ENCODE measurements around the gene PLSCR5. TPM values are rescaled to one million over a fixed set of nuclear protein-coding genes. Genes with fewer than 3 reads are reported as not detected.

Gene PLSCR5
- total RNA-seq, 3 donors from 2014 or later (not counting 1 experiment from before 2014, with no cell fraction given) = not detected

- H3K9me3 ChIP-seq (ENCODE audit: control insufficient read depth, insufficient read depth, low read length) = no peaks in the 10 kb centered on the region
- H3K27ac Mint-ChIP-seq = no peak overlapping the region
- no peaks in the 10 kb centered on the region for H3K36me3 Mint-ChIP-seq
- ATAC-seq (no peak), DNase-seq (no peak)
- H3K4me3 ChIP-seq (ENCODE audit: low read length) = no peak overlapping the region
- TF ChIP-seq CTCF (IDR thresholded peaks at IDR 0.05) = peak; percentile 25
- intact Hi-C loops (cut with micrococcal nuclease) = no loop called here
- no peaks in the 10 kb centered on the region for H3K4me1 ChIP-seq (ENCODE audit: control insufficient read depth, insufficient read depth, low read length)
- H3K27ac ChIP-seq (ENCODE audit: low read length) = no peak overlapping the region
- H3K4me1 Mint-ChIP-seq = no peaks in the 10 kb centered on the region
- no peak overlapping the region for H3K4me3 Mint-ChIP-seq
- no peaks in the 10 kb centered on the region for H3K36me3 ChIP-seq (ENCODE audit: control insufficient read depth, insufficient read depth, low read length)
- no peaks in the 10 kb centered on the region for H3K9me3 Mint-ChIP-seq
- no peaks in the 10 kb centered on the region for H3K27me3 ChIP-seq (ENCODE audit: control insufficient read depth, insufficient read depth, low read length)
- no peaks in the 10 kb centered on the region for H3K27me3 Mint-ChIP-seq (ENCODE audit: low read depth in 2 of 2)
Observed at GRCh38 chr3:146638718-146639117, 33.6 kb upstream of the PLSCR5 start.

DNA sequence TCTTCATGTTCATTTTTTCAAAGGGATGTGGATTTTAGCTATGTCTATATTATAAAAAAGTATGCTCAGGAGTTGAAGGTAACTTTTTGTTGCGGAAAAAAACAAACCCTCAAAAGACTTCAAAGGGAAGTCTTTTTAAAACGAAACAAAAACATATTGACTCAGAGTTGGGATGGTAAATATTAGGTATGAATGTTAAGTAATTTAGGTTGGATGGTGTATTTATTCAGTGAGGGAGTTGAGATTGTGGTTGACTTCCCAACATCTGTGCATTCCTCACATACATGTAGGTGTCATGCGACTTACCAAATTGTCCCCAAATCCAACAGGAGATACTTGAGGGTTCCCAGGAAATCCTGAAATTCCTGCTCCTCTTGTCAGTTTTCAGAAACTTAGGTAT lies 32.7 kb upstream of the PLSCR5 start:
- ATAC-seq (no peak), DNase-seq (no peak)
- H3K9me3 ChIP-seq (ENCODE audit: control insufficient read depth, insufficient read depth, low read length) = no peaks in the 10 kb centered on the region
- H3K4me1 Mint-ChIP-seq = no peaks in the 10 kb centered on the region
- H3K27me3 Mint-ChIP-seq (ENCODE audit: low read depth in 2 of 2) = no peaks in the 10 kb centered on the region
- intact Hi-C loops (cut with micrococcal nuclease) = no loop called here
- 83% methylated on average over 2 of the region's 3 CpGs for WGBS (ENCODE audit: insufficient coverage)
- H3K4me3 ChIP-seq (ENCODE audit: low read length) = no peak overlapping the region
- H3K36me3 ChIP-seq (ENCODE audit: control insufficient read depth, insufficient read depth, low read length) = no peaks in the 10 kb centered on the region
- no peak overlapping the region for H3K27ac ChIP-seq (ENCODE audit: low read length)
- H3K4me1 ChIP-seq (ENCODE audit: control insufficient read depth, insufficient read depth, low read length) = no peaks in the 10 kb centered on the region
- H3K27ac Mint-ChIP-seq = no peak overlapping the region
- TF ChIP-seq CTCF (IDR thresholded peaks at IDR 0.05) = no peak
- no peak overlapping the region for H3K4me3 Mint-ChIP-seq
- H3K27me3 ChIP-seq (ENCODE audit: control insufficient read depth, insufficient read depth, low read length) = no peaks in the 10 kb centered on the region
- no peaks in the 10 kb centered on the region for H3K36me3 Mint-ChIP-seq
- no peaks in the 10 kb centered on the region for H3K9me3 Mint-ChIP-seq

DNA sequence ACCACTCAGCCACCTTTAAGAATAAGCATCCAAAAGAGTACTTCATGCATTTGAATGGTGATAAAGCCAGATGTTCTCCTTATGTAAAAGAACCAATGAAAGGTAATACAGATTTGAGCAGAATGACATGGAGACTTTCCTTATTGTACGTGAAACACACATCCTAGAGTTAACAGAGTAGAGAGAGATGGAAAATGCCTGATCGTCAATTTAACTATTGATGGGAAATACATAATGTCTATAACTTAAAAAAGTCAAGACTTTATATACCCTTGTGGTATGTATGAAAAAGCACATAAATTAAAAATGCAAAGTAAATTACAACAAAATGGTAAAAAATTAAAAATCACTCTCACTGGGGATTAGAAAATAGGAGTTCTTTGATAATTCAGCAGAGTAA lies 31.7 kb upstream of the PLSCR5 start:
- 100% methylated on average over 1 of the region's 2 CpGs for WGBS (ENCODE audit: insufficient coverage)
- no peak for TF ChIP-seq CTCF (IDR thresholded peaks at IDR 0.05)
- DNase-seq (no peak), ATAC-seq (no peak)
- Mint-ChIP-seq H3K27me3 (ENCODE audit: low read depth in 2 of 2) (no peaks in the 10 kb centered on the region), H3K9me3 (no peaks in the 10 kb centered on the region), H3K27ac (no peak overlapping the region), H3K36me3 (no peaks in the 10 kb centered on the region), H3K4me3 (no peak overlapping the region), H3K4me1 (no peaks in the 10 kb centered on the region)
- intact Hi-C loops (cut with micrococcal nuclease) = no loop called here
- no peak overlapping the region for H3K27ac ChIP-seq (ENCODE audit: low read length)
- H3K9me3 ChIP-seq (ENCODE audit: control insufficient read depth, insufficient read depth, low read length) = no peaks in the 10 kb centered on the region
- no peaks in the 10 kb centered on the region for H3K36me3 ChIP-seq (ENCODE audit: control insufficient read depth, insufficient read depth, low read length)
- H3K27me3 ChIP-seq (ENCODE audit: control insufficient read depth, insufficient read depth, low read length) = no peaks in the 10 kb centered on the region
- H3K4me1 ChIP-seq (ENCODE audit: control insufficient read depth, insufficient read depth, low read length) = no peaks in the 10 kb centered on the region
- no peak overlapping the region for H3K4me3 ChIP-seq (ENCODE audit: low read length)

- no peak for TF ChIP-seq CTCF (IDR thresholded peaks at IDR 0.05)
- no peak overlapping the region for H3K27ac Mint-ChIP-seq
Observed at GRCh38 chr3:146634346-146634745, 29.2 kb upstream of the PLSCR5 start.

More at GRCh38 chr3:146634346-146634745, 29.2 kb upstream of the PLSCR5 start:
- H3K4me3 ChIP-seq (ENCODE audit: low read length) = no peak overlapping the region
- no peaks in the 10 kb centered on the region for H3K9me3 ChIP-seq (ENCODE audit: control insufficient read depth, insufficient read depth, low read length)
- Mint-ChIP-seq H3K4me1 (no peaks in the 10 kb centered on the region), H3K36me3 (no peaks in the 10 kb centered on the region), H3K9me3 (no peaks in the 10 kb centered on the region), H3K27me3 (ENCODE audit: low read depth in 2 of 2) (no peaks in the 10 kb centered on the region), H3K4me3 (no peak overlapping the region)
- no peaks in the 10 kb centered on the region for H3K4me1 ChIP-seq (ENCODE audit: control insufficient read depth, insufficient read depth, low read length)
- ATAC-seq = no peak
- WGBS (ENCODE audit: insufficient coverage) = 72% methylated on average over 1 of the region's 3 CpGs
- no peak for DNase-seq
- intact Hi-C loops (cut with micrococcal nuclease) = no loop called here
- H3K27me3 ChIP-seq (ENCODE audit: control insufficient read depth, insufficient read depth, low read length) = no peaks in the 10 kb centered on the region
- H3K36me3 ChIP-seq (ENCODE audit: control insufficient read depth, insufficient read depth, low read length) = no peaks in the 10 kb centered on the region
- H3K27ac ChIP-seq (ENCODE audit: low read length) = no peak overlapping the region

Data from natural killer cell (primary cell).